Measurements from ENCODE around the gene TRIM9.

GRCh38 chr14:51067295-51067694 lies 27.6 kb downstream of the TRIM9 start:
- TF ChIP-seq CTCF (IDR thresholded peaks at IDR 0.05) (no peak), POLR2A (IDR thresholded peaks at IDR 0.05) (no peak)

Measured in right lobe of liver (tissue), 4 donors.